Stimulated activated CD4-positive, alpha-beta T cell treated with anti-CD3 and anti-CD28 coated beads, TNF-alpha, amount 100 ng/mL, for 24 hours (primary cell): ENCODE measurements around the gene DCHS2.

Source experiments
- DNase-seq, 3 experiments: peaks; one replicate each; pipeline ENCODE4 v3.0.0-alpha.2; 2020; ENCODE audit warnings: low read depth in 3 of 3

The DCHS2 gene

GRCh38 chr4:154211506-154211905 lies 280.1 kb downstream of the DCHS2 start:
- no peak for DNase-seq

GRCh38 chr4:154208424-154208823 lies 283.2 kb downstream of the DCHS2 start:
- DNase-seq = no peak

DNA sequence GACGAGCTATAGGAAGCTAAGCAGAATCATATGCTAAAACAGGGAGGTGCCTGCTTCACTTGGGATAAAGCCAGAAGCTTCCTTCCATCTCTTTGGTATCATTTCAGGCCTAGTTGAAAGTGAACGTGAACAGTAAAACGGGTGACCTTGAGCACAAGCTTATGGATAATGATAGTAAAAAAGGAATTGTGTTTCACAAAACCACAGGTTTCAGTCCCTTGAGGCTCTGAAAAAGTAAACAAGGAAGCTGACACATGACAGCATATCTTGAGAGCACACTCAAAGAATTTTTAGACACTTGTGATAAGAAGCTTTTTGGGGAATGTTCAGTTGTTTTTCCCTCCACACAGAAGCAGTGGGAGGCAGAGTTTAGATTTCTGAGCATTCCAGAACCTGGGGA lies 286.1 kb downstream of the DCHS2 start:
- no peak for DNase-seq

DNA sequence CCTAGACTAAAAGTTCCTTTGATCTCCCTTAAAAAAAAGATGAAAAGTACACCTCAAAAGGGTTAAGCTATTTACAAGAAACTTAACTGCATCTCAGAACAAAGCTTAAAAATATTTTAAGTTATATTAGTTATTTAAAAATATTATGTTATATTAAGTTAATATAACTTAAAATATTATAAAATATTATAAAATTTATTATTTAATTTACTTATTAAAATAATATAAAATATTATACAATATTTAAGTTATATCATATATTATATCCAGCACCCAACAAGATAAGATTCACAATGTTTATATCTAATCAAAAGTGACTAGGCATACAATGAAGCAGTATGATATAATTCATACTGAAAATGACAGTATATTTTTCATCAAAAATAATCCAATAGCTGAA lies 296.9 kb downstream of the DCHS2 start:
- no peak for DNase-seq

DNA sequence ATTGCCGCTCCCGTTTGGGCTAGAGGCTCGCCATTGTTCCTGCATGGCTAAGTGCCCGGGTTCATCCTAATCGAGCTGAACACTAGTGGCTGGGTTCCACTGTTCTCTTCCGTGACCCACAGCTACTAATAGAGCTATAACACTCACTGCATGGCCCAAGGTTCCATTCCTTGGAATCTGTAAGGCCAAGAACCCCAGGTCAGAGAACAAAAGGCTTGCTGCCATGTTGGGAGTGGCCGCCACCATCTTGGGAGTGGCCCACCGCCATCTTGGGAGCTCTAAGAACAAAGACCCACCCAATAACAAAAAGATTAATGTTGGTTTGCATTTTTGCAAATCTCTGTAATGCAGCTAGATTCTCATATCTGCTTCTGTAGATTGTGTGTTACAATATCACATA lies 299.0 kb downstream of the DCHS2 start:
- no peak for DNase-seq

DNA sequence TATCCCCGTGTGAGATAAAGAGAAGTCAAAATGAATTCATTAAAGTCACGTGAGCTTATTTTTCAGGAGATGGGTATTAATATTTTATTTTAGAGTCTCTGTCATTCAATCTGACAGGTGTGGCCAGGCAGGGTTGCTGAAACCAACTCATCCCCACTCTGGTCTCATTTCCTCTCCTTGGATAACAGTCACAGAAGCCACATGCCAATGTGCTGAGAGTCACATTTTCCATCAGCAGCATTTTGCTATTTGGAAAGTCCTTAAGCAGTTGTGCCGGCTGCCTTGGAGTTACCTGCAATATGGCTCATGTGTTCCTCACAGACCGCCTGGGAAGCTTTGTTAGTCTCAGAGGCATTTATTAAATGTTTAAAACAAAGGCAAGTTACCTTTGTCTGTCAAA lies 302.3 kb downstream of the DCHS2 start:
- DNase-seq = no peak

DNA sequence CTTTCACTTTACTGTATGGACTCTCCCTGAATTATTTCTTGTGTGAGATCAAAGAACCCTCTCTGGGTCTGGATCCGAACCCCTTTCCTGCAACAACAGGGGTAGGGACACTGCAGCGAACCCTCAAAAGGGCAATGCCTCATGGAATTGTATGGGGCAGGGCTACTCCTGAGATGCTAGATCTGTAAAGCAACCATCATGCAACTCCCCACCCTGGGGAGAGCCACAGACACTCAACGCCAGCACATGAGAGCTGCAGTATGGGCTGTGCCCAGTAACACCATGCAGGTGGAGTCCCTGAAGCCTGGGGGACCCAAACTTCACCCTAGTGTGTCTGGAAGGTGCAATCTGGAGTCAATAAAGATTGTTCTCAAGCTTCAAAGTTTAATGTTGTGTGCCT lies 304.7 kb downstream of the DCHS2 start:
- DNase-seq = no peak

DNA sequence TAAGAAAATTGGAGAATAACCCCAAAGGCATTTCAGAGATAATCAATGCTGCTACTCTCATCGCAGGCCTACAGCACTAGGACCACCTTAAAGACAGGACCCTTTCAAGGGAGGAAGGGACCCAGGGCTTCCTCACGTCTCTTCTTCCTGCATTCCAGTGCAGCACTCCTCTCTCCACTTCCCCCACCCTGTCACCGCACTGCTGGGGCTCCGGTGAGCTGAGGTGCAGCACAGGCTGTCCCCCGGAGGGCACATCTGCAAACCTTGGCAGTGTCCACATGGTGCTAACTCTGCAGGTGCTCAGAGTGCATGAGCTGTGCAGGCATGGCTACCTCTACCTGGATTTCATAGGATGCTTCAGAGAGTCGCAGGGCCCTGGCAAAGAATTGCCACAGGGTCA lies 305.6 kb downstream of the DCHS2 start:
- DNase-seq = no peak

DNA sequence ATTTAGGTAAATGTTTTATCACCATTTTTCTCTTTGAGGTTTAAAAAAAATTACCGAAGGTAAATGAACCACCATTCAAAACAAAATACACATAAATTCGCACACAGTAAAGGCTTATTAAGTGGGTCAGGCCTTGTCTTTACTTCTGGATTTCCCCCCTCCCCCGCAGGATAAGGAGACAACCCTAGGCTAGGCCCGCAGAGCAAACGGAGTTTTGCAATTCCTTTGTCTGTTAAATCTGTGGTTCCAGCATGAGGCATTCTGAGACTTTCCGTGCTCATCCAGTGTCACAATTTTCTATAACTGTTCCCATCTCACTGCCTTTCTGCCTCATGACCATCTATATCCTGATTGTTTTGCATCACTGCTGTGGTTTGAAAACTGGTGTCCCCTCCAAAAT lies 307.4 kb downstream of the DCHS2 start:
- no peak for DNase-seq

- DNase-seq = no peak
Measured at GRCh38 chr4:154183264-154183663, 308.3 kb downstream of the DCHS2 start.
